Breast epithelium (tissue), 4 donors: ENCODE data around the gene BABAM2. TPM values are rescaled to one million over a fixed set of nuclear protein-coding genes. Genes with fewer than 3 reads are reported as not detected.

Experiments used
- DNase-seq, 2 donors: peaks; one replicate each; pipeline ENCODE4 v3.0.0-alpha.2; 2019; ENCODE audit warnings: low spot score in 2 of 2
- H3K27ac ChIP-seq, 2 donors: fragments of 200-600 bp; sonication (generic) in 1 of 2; one replicate each; pipeline ENCODE4 v1.5.1; 2016 to 2019; ENCODE audit warnings: mild to moderate bottlenecking in 1 of 2
- H3K27me3 ChIP-seq, 2 donors: fragments of 200-600 bp; sonication (generic) in 1 of 2; one replicate each; pipeline versions ENCODE4 v1.5.1 to v1.6.0; 2017 to 2019; ENCODE audit warnings: control low read depth in 1 of 2, mild to moderate bottlenecking in 1 of 2
- H3K36me3 ChIP-seq: fragments of 200-600 bp; one replicate; pipeline ENCODE4 v1.5.1; 2019
- H3K4me1 ChIP-seq, 2 donors: fragments of 200-600 bp; sonication (generic); one replicate each; pipeline ENCODE4 v1.5.1; 2016 to 2019; ENCODE audit warnings: control low read depth in 1 of 2
- H3K4me3 ChIP-seq, 3 donors: fragments of 200-600 bp; sonication (generic); 1 replicate in 2 of 3; 2 replicates in 1 of 3; pipeline ENCODE4 v1.5.1; 2016 to 2019; ENCODE audit warnings: mild to moderate bottlenecking in 3 of 3, moderate library complexity in 2 of 3
- H3K9me3 ChIP-seq, 2 donors: fragments of 200-600 bp; sonication (generic) in 1 of 2; one replicate each; pipeline ENCODE4 v1.5.1; 2016 to 2019; ENCODE audit warnings: control low read depth in 1 of 2
- CTCF ChIP-seq, 3 donors: fragments of 450-650 bp; IDR thresholded peaks; one replicate each; pipeline ENCODE4 v1.5.1; 2016 to 2017; ENCODE audit warnings: antibody characterized with exemption in 3 of 3, mild to moderate bottlenecking in 3 of 3, moderate library complexity in 3 of 3
- POLR2A ChIP-seq: fragments of 450-650 bp; IDR thresholded peaks from one replicate; pipeline ENCODE4 v1.6.1; 2016; ENCODE audit warnings: antibody characterized with exemption, mild to moderate bottlenecking, moderate library complexity
- POLR2AphosphoS5 ChIP-seq, 3 donors: sonication (generic); formaldehyde crosslinking; IDR thresholded peaks; one replicate each; pipeline ENCODE4 v1.6.1; 2017; ENCODE audit warnings: antibody characterized with exemption in 3 of 3
- intact Hi-C: fragments of 100-400 bp; cut with DNase I; formaldehyde crosslinking; loops from one replicate; pipeline ENCODE4 v1.15.1; 2023; ENCODE audit warnings: low total_unique reads
- total RNA-seq, 3 donors: library from RNA; depleted of rRNA; stranded (reverse); fragments of >200 nt; gene quantifications; one replicate each; pipeline ENCODE4 v1.1.0, GENCODE V29; 2016

Gene BABAM2
- total RNA-seq, 3 donors from 2014 or later = 34.7 to 46.2 (median 37.4) TPM

GRCh38 chr2:27921424-27921823 lies 30.9 kb downstream of the BABAM2 start:
- intact Hi-C loops = no loop called here
- Histone ChIP-seq H3K4me1 (peaks cover 0 to 1% of the 10 kb centered on the region in 2 donors), H3K27me3 (no peaks in the 10 kb centered on the region), H3K4me3 (no peak overlapping the region), H3K36me3 (no peaks in the 10 kb centered on the region), H3K9me3 (no peaks in the 10 kb centered on the region), H3K27ac (no peak overlapping the region)
- no peak for DNase-seq
- TF ChIP-seq CTCF (IDR thresholded peaks at IDR 0.05) (no peak), POLR2A (no peak), POLR2AphosphoS5 (IDR thresholded peaks at IDR 0.05) (no peak)

- no peaks in the 10 kb centered on the region for H3K4me1 ChIP-seq
- H3K9me3 ChIP-seq = no peaks in the 10 kb centered on the region
- DNase-seq = no peak
- H3K27ac ChIP-seq = no peak overlapping the region
- no peaks in the 10 kb centered on the region for H3K27me3 ChIP-seq
- no peak overlapping the region for H3K4me3 ChIP-seq
- intact Hi-C loops = no loop called here
- no peak for TF ChIP-seq POLR2A
- H3K36me3 ChIP-seq = no peaks in the 10 kb centered on the region
Measured at GRCh38 chr2:27921880-27922547, 31.5 kb downstream of the BABAM2 start.

- DNase-seq = no peak
- H3K4me3 ChIP-seq = no peak overlapping the region
- TF ChIP-seq POLR2A (no peak), POLR2AphosphoS5 (IDR thresholded peaks at IDR 0.05) (no peak), CTCF (IDR thresholded peaks at IDR 0.05) (no peak)
Measured at GRCh38 chr2:27922842-27923241, 32.3 kb downstream of the BABAM2 start.

GRCh38 chr2:27925766-27926472 lies 35.4 kb downstream of the BABAM2 start:
- Histone ChIP-seq H3K36me3 (no peaks in the 10 kb centered on the region), H3K27me3 (no peaks in the 10 kb centered on the region), H3K4me3 (no peak overlapping the region), H3K27ac (no peak overlapping the region), H3K4me1 (no peaks in the 10 kb centered on the region), H3K9me3 (no peaks in the 10 kb centered on the region)
- no peak for DNase-seq
- intact Hi-C loops = no loop called here
- TF ChIP-seq POLR2A (no peak), POLR2AphosphoS5 (IDR thresholded peaks at IDR 0.05) (no peak), CTCF (IDR thresholded peaks at IDR 0.05) (no peak)

More at GRCh38 chr2:27922842-27923241, 32.3 kb downstream of the BABAM2 start:
- Histone ChIP-seq H3K27ac (no peak overlapping the region), H3K27me3 (no peaks in the 10 kb centered on the region), H3K9me3 (no peaks in the 10 kb centered on the region), H3K4me1 (no peaks in the 10 kb centered on the region), H3K36me3 (no peaks in the 10 kb centered on the region)
- intact Hi-C loops = no loop called here

GRCh38 chr2:27929916-27930486 lies 39.5 kb downstream of the BABAM2 start:
- no peaks in the 10 kb centered on the region for H3K36me3 ChIP-seq
- intact Hi-C loops = no loop called here
- no peaks in the 10 kb centered on the region for H3K27me3 ChIP-seq
- no peak for TF ChIP-seq CTCF (IDR thresholded peaks at IDR 0.05)
- TF ChIP-seq POLR2AphosphoS5 (IDR thresholded peaks at IDR 0.05) = no peak
- no peak for TF ChIP-seq POLR2A
- no peaks in the 10 kb centered on the region for H3K9me3 ChIP-seq
- H3K27ac ChIP-seq = no peak overlapping the region
- no peaks in the 10 kb centered on the region for H3K4me1 ChIP-seq
- no peak for DNase-seq
- H3K4me3 ChIP-seq = no peak overlapping the region
